Breast epithelium (tissue), 3 donors: Measurements from ENCODE around the gene TMEM178B.
"Not testable (repeated sequence)": the region's sequence is repeated elsewhere in the genome, so short reads cannot be mapped to it uniquely, and the experiment has no call there.

Experiments
- POLR2A ChIP-seq: fragments of 450-650 bp; IDR thresholded peaks from one replicate; pipeline ENCODE4 v1.6.1; 2016; ENCODE audit warnings: antibody characterized with exemption, mild to moderate bottlenecking, moderate library complexity
- TF ChIP-seq, protein P1 (sequence below), 3 donors: fragments of 450-650 bp; IDR thresholded peaks; one replicate each; pipeline ENCODE4 v1.5.1; 2016 to 2017; ENCODE audit warnings: antibody characterized with exemption in 3 of 3, mild to moderate bottlenecking in 3 of 3, moderate library complexity in 3 of 3

DNA sequence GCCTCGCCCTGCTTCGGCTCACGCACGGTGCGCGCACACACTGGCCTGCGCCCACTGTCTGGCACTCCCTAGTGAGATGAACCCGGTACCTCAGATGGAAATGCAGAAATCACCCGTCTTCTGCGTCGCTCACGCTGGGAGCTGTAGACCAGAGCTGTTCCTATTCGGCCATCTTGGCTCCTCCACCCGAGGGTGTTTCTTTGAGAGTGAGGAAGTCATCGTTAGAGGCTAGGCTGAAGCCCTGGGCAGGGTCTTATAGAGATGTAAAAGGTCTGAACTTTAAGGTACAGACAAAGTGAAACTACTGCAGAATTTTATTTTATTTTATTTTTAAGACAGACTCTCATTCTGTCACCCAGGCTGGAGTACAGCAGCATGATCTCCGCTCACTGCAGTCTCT, 6.0 kb upstream of the TMEM178B start:
- TF ChIP-seq, protein P1, sequence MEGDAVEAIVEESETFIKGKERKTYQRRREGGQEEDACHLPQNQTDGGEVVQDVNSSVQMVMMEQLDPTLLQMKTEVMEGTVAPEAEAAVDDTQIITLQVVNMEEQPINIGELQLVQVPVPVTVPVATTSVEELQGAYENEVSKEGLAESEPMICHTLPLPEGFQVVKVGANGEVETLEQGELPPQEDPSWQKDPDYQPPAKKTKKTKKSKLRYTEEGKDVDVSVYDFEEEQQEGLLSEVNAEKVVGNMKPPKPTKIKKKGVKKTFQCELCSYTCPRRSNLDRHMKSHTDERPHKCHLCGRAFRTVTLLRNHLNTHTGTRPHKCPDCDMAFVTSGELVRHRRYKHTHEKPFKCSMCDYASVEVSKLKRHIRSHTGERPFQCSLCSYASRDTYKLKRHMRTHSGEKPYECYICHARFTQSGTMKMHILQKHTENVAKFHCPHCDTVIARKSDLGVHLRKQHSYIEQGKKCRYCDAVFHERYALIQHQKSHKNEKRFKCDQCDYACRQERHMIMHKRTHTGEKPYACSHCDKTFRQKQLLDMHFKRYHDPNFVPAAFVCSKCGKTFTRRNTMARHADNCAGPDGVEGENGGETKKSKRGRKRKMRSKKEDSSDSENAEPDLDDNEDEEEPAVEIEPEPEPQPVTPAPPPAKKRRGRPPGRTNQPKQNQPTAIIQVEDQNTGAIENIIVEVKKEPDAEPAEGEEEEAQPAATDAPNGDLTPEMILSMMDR (IDR thresholded peaks at IDR 0.05): not testable (repeated sequence)
- TF ChIP-seq POLR2A: not testable (repeated sequence)
